K562 (cell line): ENCODE measurements around the gene LECT2. TPM values are rescaled to one million over a fixed set of nuclear protein-coding genes. Genes with fewer than 3 reads are reported as not detected.

Source experiments
- ATAC-seq: fragments of 200-7000 bp; cut with Tn5 transposase; 3 replicates; pipeline ENCODE4 v1.9.1; 2020; ENCODE audit warnings: moderate library complexity
- BruUV-seq: library from RNA; stranded (reverse); fragments of 400-500 nt; replicated peaks from 2 replicates; lab custom pipeline; 2021; lab: Mats Ljungman, UMichigan
- CTCF ChIA-PET: fragments of 300-600 bp; formaldehyde crosslinking; extraction: SDS; loops from one replicate; lab custom pipeline; 2021; ENCODE audit warnings: low intra/inter-chr PET ratio; lab: Yijun Ruan, JAX
- POLR2A ChIA-PET: fragments of 300-600, 350-650 bp; sonication (Branson Sonifier 250); formaldehyde crosslinking; extraction: SDS; loops from one replicate; lab custom pipeline; 2021; ENCODE audit warnings: antibody characterized with exemption, inconsistent platforms; lab: Yijun Ruan, JAX
- DNase-seq, 4 experiments: peaks; one replicate each; pipeline versions ENCODE4 v3.0.0 to v3.0.0-alpha.2; 2011 to 2018; ENCODE audit warnings: low spot score in 3 of 4, mixed read lengths in 3 of 4; ENCODE audit errors: extremely low read depth in 1 of 4
- FAIRE-seq: peaks from 2 replicates; lab custom pipeline; 2011; peaks lifted over from hg19 to GRCh38; lab: Jason Lieb, UNC
- H2AFZ ChIP-seq: 2 replicates; pipeline ENCODE4 v1.6.0; 2011; ENCODE audit warnings: low read depth, low read length, control low read depth, inconsistent platforms
- H3K27ac ChIP-seq: fragments of 200-600 bp; 3 replicates; pipeline ENCODE4 v1.8.0; 2011; ENCODE audit warnings: low read depth, mild to moderate bottlenecking, control low read depth, inconsistent platforms, low read length, moderate library complexity, mixed read lengths; ENCODE audit errors: extremely low read depth
- H3K27me3 ChIP-seq, 2 experiments: fragments of 300-600 bp in 1 of 2; 2 replicates in 1 of 2; 3 replicates in 1 of 2; pipeline versions ENCODE4 v1.6.0 to v1.8.0; 2011; ENCODE audit warnings: inconsistent platforms in 2 of 2, low read length in 2 of 2, mild to moderate bottlenecking in 1 of 2, mixed read lengths in 1 of 2, moderate library complexity in 1 of 2; ENCODE audit not compliant: control insufficient read depth in 2 of 2, insufficient read depth in 2 of 2
- H3K36me3 ChIP-seq: fragments of 300-600 bp; 3 replicates; pipeline ENCODE4 v1.8.0; 2011; ENCODE audit warnings: mild to moderate bottlenecking, low read length, inconsistent platforms; ENCODE audit not compliant: control insufficient read depth, insufficient read depth
- H3K4me1 ChIP-seq, 2 experiments: fragments of 200-600 bp in 1 of 2; replicated peaks in 1 of 2; 2 replicates in 1 of 2; 3 replicates in 1 of 2; pipeline versions ENCODE4 v1.5.1 to v1.8.0; 2011; ENCODE audit warnings: inconsistent platforms in 2 of 2, low read length in 2 of 2, mild to moderate bottlenecking in 1 of 2, mixed read lengths in 1 of 2, moderate library complexity in 1 of 2; ENCODE audit not compliant: control insufficient read depth in 2 of 2, insufficient read depth in 2 of 2
- H3K4me2 ChIP-seq: 2 replicates; pipeline ENCODE4 v1.6.1; 2011; ENCODE audit warnings: low read length, control low read depth, inconsistent platforms, mixed read lengths; ENCODE audit not compliant: insufficient read depth
- H3K4me3 ChIP-seq: fragments of 200-600 bp; sonication (generic), shearing (Covaris generic); 2 replicates; pipeline ENCODE4 v1.5.1; 2016; ENCODE audit warnings: control low read depth, inconsistent platforms
- H3K79me2 ChIP-seq: fragments of 200-600 bp; 3 replicates; pipeline ENCODE4 v1.8.0; 2011; ENCODE audit warnings: low read length, inconsistent platforms; ENCODE audit not compliant: control insufficient read depth, insufficient read depth
- H3K9ac ChIP-seq, 2 experiments: 2 replicates each; pipeline versions ENCODE4 v1.6.0 to v1.6.1; 2011; ENCODE audit warnings: low read depth in 2 of 2, low read length in 2 of 2, control low read depth in 1 of 2, inconsistent platforms in 1 of 2, mild to moderate bottlenecking in 1 of 2, mixed read lengths in 1 of 2; ENCODE audit not compliant: insufficient read depth in 1 of 2
- H3K9me1 ChIP-seq: one replicate; pipeline ENCODE4 v1.6.0; 2011; ENCODE audit warnings: inconsistent platforms, mild to moderate bottlenecking, low read length, moderate library complexity; ENCODE audit not compliant: control insufficient read depth, insufficient read depth
- H3K9me3 ChIP-seq: replicated peaks from 2 replicates; pipeline ENCODE4 v1.5.1; 2011; ENCODE audit warnings: low read depth, low read length, inconsistent platforms; ENCODE audit not compliant: control insufficient read depth, insufficient read depth
- H4K20me1 ChIP-seq: replicated peaks from 2 replicates; pipeline ENCODE4 v1.6.1; 2011; ENCODE audit warnings: low read length, inconsistent platforms, mixed read lengths; ENCODE audit not compliant: control insufficient read depth, insufficient read depth
- CCAR2 ChIP-seq: fragments of 200-400 bp; formaldehyde crosslinking; IDR thresholded peaks from 2 replicates; pipeline ENCODE4 v1.6.1; 2017; ENCODE audit warnings: mild to moderate bottlenecking, low read depth, low read length
- HIVEP1 ChIP-seq: fragments of 250-450 bp; sonication (Bioruptor Pico); IDR thresholded peaks from 2 replicates; pipeline ENCODE4 v1.4.0; 2020; ENCODE audit warnings: mild to moderate bottlenecking
- KLF1 ChIP-seq: fragments of 450-650 bp; IDR thresholded peaks from 2 replicates; pipeline ENCODE4 v1.6.1; 2016; ENCODE audit warnings: missing genetic modification characterization, missing compliant biosample characterization
- PTBP1 ChIP-seq: fragments of 200-400 bp; formaldehyde crosslinking; IDR thresholded peaks from 2 replicates; pipeline ENCODE4 v1.6.1; 2017; ENCODE audit warnings: low read depth, low read length
- RBBP5 ChIP-seq: fragments of 200-600 bp; sonication (generic); IDR thresholded peaks from 2 replicates; pipeline ENCODE4 v1.6.1; 2012; ENCODE audit warnings: borderline replicate concordance, mild to moderate bottlenecking, low read length, control low read depth, inconsistent platforms; ENCODE audit not compliant: insufficient read depth, poor library complexity, severe bottlenecking
- U2AF2 ChIP-seq: fragments of 200-400 bp; formaldehyde crosslinking; optimal IDR thresholded peaks from 2 replicates; pipeline ENCODE3; 2017; ENCODE audit warnings: low read depth, mild to moderate bottlenecking, low read length
- ZNF175 ChIP-seq: fragments of 200-800 bp; sonication (Bioruptor generic); IDR thresholded peaks from 2 replicates; pipeline ENCODE4 v1.6.1; 2016; ENCODE audit warnings: low read depth, mild to moderate bottlenecking, missing genetic modification characterization, missing compliant biosample characterization
- ZNF431 ChIP-seq: sonication (generic); formaldehyde crosslinking; IDR thresholded peaks from 2 replicates; pipeline ENCODE4 v1.8.0; 2022; ENCODE audit warnings: mild to moderate bottlenecking, missing genetic modification reagents
- ZNF586 ChIP-seq: fragments of 450-650 bp; formaldehyde crosslinking; conservative IDR thresholded peaks from 2 replicates; pipeline ENCODE4 v1.4.0; 2020; ENCODE audit warnings: mild to moderate bottlenecking, moderate library complexity
- ZNF717 ChIP-seq: fragments of 250-450 bp; sonication (Bioruptor Pico); IDR thresholded peaks from 2 replicates; pipeline ENCODE4 v1.5.0; 2021
- WGBS: fragments of 100-300 bp; shearing (Covaris generic); methylation state at CpG from one replicate; pipeline ENCODE4 v1.1.6; 2016; ENCODE audit warnings: low coverage, mixed read lengths; ENCODE audit not compliant: insufficient coverage; ENCODE audit errors: missing lambda C conversion rate; 5-methylcytosine and 5-hydroxymethylcytosine counted together
- in situ Hi-C: fragments of 300-500 bp; cut with MboI; formaldehyde crosslinking; loops from 4 replicates; pipeline ENCODE4 v1.15.0; 2018; ENCODE audit warnings: inconsistent platforms, mixed read lengths
- intact Hi-C: fragments of 100-400 bp; cut with micrococcal nuclease; formaldehyde crosslinking; loops from 2 replicates; pipeline ENCODE4 v1.14.2; 2022
- polyA plus RNA-seq, 8 experiments: library from polyadenylated mRNA; depleted of rRNA in 4 of 8; stranded (reverse) in 5 of 8; unstranded in 3 of 8; fragments of >200 nt; fragmentation: Nextera tagmentation in 2 of 8; fragmentation: Illumina TruSeq in 1 of 8; extraction: Ambion mirVana in 2 of 8; extraction: Trizol in 1 of 8; gene quantifications; 2 replicates each; pipeline versions ENCODE4 v1.2.1 to v1.2.3, GENCODE V29; 2011 to 2014; ENCODE audit warnings: inconsistent platforms in 1 of 8, missing spikeins in 1 of 8
- total RNA-seq, 7 experiments: library from RNA; depleted of rRNA in 6 of 7; stranded (reverse); fragments of >200 nt in 6 of 7; fragmentation: Illumina TruSeq in 2 of 7; extraction: Trizol in 2 of 7; gene quantifications; 2 replicates each; pipeline versions ENCODE4 v1.2.1 to v1.2.3, GENCODE V29; 2011 to 2021; ENCODE audit warnings: low replicate concordance in 1 of 7
- TF ChIP-seq, protein P1 (sequence below): IDR thresholded peaks from 2 replicates; pipeline ENCODE4 v1.6.1; 2016; ENCODE audit warnings: missing genetic modification characterization, missing compliant biosample characterization
- TF ChIP-seq, protein P2 (sequence below): fragments of 250-450 bp; sonication (Bioruptor Pico); IDR thresholded peaks from 2 replicates; pipeline ENCODE4 v1.5.0; 2020; ENCODE audit warnings: mild to moderate bottlenecking
- TF ChIP-seq, protein P3 (sequence below), 2 experiments: fragments of 450-650 bp; conservative IDR thresholded peaks; 2 replicates each; pipeline ENCODE4 v1.6.1; 2017; ENCODE audit warnings: mild to moderate bottlenecking in 2 of 2, moderate library complexity in 2 of 2
- TF ChIP-seq, protein P4 (sequence below): fragments of 250-450 bp; sonication (Bioruptor Pico); IDR thresholded peaks from 2 replicates; pipeline ENCODE4 v1.4.0; 2020; ENCODE audit warnings: mild to moderate bottlenecking, moderate library complexity

The LECT2 gene
- total and polyA plus RNA-seq, 9 of the 15 experiments (the other 6 are each of a cell fraction or from before 2014, with no cell fraction given): not detected

DNA sequence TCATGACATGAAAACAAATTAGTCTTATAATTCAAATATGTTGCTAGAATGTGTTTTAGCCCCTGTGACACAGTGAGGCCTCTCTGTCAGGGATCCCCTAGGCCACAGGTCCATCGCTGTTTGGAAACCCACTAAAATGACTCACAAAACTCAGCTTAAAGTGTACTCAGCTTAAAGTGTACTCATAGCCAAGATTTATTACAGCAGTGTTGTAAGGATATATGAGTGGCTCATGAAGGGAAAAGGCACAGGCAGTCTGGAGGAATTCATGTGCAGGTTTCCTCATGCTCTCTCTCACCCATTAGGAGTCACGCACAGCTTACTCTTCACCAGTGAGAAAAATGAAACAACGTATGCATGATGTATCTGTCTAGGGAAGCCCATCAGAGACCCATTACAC, 49.7 kb upstream of the LECT2 start (continued):
- TF ChIP-seq, protein P1, sequence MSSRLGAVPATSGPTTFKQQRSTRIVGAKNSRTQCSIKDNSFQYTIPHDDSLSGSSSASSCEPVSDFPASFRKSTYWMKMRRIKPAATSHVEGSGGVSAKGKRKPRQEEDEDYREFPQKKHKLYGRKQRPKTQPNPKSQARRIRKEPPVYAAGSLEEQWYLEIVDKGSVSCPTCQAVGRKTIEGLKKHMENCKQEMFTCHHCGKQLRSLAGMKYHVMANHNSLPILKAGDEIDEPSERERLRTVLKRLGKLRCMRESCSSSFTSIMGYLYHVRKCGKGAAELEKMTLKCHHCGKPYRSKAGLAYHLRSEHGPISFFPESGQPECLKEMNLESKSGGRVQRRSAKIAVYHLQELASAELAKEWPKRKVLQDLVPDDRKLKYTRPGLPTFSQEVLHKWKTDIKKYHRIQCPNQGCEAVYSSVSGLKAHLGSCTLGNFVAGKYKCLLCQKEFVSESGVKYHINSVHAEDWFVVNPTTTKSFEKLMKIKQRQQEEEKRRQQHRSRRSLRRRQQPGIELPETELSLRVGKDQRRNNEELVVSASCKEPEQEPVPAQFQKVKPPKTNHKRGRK (tag): no peak
- TF ChIP-seq ZNF175 (CRISPR knock-in tag) (no peak), ZNF431 (no peak), U2AF2 (no peak)

DNA sequence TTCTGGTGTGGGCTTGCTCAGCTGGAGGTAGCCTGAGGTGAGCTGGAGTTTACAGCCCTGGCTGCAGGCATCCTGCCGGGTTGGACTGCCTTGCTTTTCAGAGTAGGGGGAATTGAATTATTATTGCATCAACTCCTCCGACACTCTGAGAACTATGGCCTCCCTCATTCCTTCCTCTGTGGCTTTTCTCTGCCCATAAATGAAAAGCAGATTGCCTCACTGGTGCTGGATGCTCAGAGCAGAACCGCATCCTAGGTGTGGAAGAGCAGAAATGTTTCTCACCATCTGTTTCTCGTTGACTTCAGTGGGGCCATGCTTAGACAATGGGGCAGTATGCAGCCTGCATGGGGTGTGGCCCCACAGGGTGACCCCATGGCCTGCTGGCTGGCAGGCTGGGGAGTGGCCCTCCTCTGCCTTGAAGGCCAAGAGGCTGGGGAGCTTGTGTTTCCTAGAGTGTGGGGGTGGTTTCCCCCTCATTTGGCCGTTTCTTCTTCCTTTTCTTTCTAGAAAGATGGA, 46.7 kb upstream of the LECT2 start:
- DNase-seq: no peak
- Histone ChIP-seq H3K4me3 (no peak overlapping the region), H3K9me3 (no peaks in the 10 kb centered on the region), H4K20me1 (no peaks in the 10 kb centered on the region), H3K36me3 (no peaks in the 10 kb centered on the region), H3K4me1 (no peaks in the 10 kb centered on the region), H3K27ac (no peak overlapping the region), H3K79me2 (no peaks in the 10 kb centered on the region), H3K9ac (no peak overlapping the region), H3K27me3 (peaks cover 18 to 45% of the 10 kb centered on the region in 2 experiments; a peak in 4 of 5 replicates), H2AFZ (no peak overlapping the region), H3K4me2 (no peak overlapping the region), H3K9me1 (peaks cover 4% of the 10 kb centered on the region)
- BruUV-seq: no TSS peak
- no peak for FAIRE-seq
- intact Hi-C loops (no loop called here), in situ Hi-C loops (no loop called here)
- ChIA-PET POLR2A (no interaction called here), CTCF (no interaction called here)
- no peak for ATAC-seq
- 6% methylated on average over 5 of the region's 5 CpGs for WGBS
- TF ChIP-seq HIVEP1 (CRISPR knock-in tag) (no peak), RBBP5 (no peak), ZNF586 (no peak), CCAR2 (no peak), KLF1 (no peak), PTBP1 (no peak), ZNF717 (CRISPR knock-in tag) (no peak)
- TF ChIP-seq, protein P2, sequence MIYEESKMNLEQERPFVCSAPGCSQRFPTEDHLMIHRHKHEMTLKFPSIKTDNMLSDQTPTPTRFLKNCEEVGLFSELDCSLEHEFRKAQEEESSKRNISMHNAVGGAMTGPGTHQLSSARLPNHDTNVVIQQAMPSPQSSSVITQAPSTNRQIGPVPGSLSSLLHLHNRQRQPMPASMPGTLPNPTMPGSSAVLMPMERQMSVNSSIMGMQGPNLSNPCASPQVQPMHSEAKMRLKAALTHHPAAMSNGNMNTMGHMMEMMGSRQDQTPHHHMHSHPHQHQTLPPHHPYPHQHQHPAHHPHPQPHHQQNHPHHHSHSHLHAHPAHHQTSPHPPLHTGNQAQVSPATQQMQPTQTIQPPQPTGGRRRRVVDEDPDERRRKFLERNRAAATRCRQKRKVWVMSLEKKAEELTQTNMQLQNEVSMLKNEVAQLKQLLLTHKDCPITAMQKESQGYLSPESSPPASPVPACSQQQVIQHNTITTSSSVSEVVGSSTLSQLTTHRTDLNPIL (CRISPR knock-in tag): no peak
- TF ChIP-seq, protein P3, sequence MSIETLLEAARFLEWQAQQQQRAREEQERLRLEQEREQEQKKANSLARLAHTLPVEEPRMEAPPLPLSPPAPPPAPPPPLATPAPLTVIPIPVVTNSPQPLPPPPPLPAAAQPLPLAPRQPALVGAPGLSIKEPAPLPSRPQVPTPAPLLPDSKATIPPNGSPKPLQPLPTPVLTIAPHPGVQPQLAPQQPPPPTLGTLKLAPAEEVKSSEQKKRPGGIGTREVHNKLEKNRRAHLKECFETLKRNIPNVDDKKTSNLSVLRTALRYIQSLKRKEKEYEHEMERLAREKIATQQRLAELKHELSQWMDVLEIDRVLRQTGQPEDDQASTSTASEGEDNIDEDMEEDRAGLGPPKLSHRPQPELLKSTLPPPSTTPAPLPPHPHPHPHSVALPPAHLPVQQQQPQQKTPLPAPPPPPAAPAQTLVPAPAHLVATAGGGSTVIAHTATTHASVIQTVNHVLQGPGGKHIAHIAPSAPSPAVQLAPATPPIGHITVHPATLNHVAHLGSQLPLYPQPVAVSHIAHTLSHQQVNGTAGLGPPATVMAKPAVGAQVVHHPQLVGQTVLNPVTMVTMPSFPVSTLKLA (conservative IDR thresholded peaks at IDR 0.05): no peak
- TF ChIP-seq, protein P4, sequence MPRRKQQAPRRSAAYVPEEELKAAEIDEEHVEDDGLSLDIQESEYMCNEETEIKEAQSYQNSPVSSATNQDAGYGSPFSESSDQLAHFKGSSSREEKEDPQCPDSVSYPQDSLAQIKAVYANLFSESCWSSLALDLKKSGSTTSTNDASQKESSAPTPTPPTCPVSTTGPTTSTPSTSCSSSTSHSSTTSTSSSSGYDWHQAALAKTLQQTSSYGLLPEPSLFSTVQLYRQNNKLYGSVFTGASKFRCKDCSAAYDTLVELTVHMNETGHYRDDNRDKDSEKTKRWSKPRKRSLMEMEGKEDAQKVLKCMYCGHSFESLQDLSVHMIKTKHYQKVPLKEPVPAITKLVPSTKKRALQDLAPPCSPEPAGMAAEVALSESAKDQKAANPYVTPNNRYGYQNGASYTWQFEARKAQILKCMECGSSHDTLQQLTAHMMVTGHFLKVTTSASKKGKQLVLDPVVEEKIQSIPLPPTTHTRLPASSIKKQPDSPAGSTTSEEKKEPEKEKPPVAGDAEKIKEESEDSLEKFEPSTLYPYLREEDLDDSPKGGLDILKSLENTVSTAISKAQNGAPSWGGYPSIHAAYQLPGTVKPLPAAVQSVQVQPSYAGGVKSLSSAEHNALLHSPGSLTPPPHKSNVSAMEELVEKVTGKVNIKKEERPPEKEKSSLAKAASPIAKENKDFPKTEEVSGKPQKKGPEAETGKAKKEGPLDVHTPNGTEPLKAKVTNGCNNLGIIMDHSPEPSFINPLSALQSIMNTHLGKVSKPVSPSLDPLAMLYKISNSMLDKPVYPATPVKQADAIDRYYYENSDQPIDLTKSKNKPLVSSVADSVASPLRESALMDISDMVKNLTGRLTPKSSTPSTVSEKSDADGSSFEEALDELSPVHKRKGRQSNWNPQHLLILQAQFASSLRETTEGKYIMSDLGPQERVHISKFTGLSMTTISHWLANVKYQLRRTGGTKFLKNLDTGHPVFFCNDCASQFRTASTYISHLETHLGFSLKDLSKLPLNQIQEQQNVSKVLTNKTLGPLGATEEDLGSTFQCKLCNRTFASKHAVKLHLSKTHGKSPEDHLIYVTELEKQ (CRISPR knock-in tag): no peak
